NCI-H187 treated with DMSO at 0.1 percent for 48 hours (cell line): ENCODE results near the gene MMP24.
"Not testable (repeated sequence)": the region's sequence is repeated elsewhere in the genome, so short reads cannot be mapped to it uniquely, and the experiment has no call there.

Source experiments
- DNase-seq: peaks from one replicate; lab custom pipeline; 2025; lab: John Stamatoyannopoulos, UW

The MMP24 gene

GRCh38 chr20:35260426-35260825, 33.9 kb downstream of the MMP24 start:
- no peak for DNase-seq

GRCh38 chr20:35262321-35262720, 35.8 kb downstream of the MMP24 start:
- DNase-seq: not testable (repeated sequence)

- DNase-seq: not testable (repeated sequence)
Measured at GRCh38 chr20:35262731-35263531, 36.4 kb downstream of the MMP24 start.

GRCh38 chr20:35263532-35264341, 37.2 kb downstream of the MMP24 start:
- DNase-seq: no peak

- DNase-seq: no peak
Measured at GRCh38 chr20:35264755-35265154, 38.3 kb downstream of the MMP24 start.

- no peak for DNase-seq
Measured at GRCh38 chr20:35267092-35267491, 40.6 kb downstream of the MMP24 start.

GRCh38 chr20:35269055-35269781, 42.7 kb downstream of the MMP24 start:
- no peak for DNase-seq

GRCh38 chr20:35270021-35270902, 43.8 kb downstream of the MMP24 start:
- DNase-seq: no peak

GRCh38 chr20:35271073-35271882, 44.8 kb downstream of the MMP24 start:
- no peak for DNase-seq

GRCh38 chr20:35271904-35272303, 45.4 kb downstream of the MMP24 start:
- no peak for DNase-seq

- no peak for DNase-seq
Measured at GRCh38 chr20:35273449-35274171, 47.1 kb downstream of the MMP24 start.

- DNase-seq: no peak
Measured at GRCh38 chr20:35274172-35275092, 47.9 kb downstream of the MMP24 start.

GRCh38 chr20:35275741-35276251, 49.3 kb downstream of the MMP24 start:
- DNase-seq: no peak

- DNase-seq: no peak
Measured at GRCh38 chr20:35276408-35276807, 49.9 kb downstream of the MMP24 start.

- no peak for DNase-seq
Measured at GRCh38 chr20:35277127-35277526, 50.6 kb downstream of the MMP24 start.

- peak; percentile 18 for DNase-seq
Measured at GRCh38 chr20:35277531-35278395, 51.3 kb downstream of the MMP24 start, which contains the start of gene MMP24OS. Gene MMP24OS (minus strand): TSS chr20:35278122. CDS start chr20:35277929, 193 bp downstream.

GRCh38 chr20:35279040-35279439, 52.5 kb downstream of the MMP24 start:
- DNase-seq: no peak
